Measurements from ENCODE around the gene OR1F1.
"Not testable (repeated sequence)": the region's sequence is repeated elsewhere in the genome, so short reads cannot be mapped to it uniquely, and the experiment has no call there.

The OR1F1 gene

DNA sequence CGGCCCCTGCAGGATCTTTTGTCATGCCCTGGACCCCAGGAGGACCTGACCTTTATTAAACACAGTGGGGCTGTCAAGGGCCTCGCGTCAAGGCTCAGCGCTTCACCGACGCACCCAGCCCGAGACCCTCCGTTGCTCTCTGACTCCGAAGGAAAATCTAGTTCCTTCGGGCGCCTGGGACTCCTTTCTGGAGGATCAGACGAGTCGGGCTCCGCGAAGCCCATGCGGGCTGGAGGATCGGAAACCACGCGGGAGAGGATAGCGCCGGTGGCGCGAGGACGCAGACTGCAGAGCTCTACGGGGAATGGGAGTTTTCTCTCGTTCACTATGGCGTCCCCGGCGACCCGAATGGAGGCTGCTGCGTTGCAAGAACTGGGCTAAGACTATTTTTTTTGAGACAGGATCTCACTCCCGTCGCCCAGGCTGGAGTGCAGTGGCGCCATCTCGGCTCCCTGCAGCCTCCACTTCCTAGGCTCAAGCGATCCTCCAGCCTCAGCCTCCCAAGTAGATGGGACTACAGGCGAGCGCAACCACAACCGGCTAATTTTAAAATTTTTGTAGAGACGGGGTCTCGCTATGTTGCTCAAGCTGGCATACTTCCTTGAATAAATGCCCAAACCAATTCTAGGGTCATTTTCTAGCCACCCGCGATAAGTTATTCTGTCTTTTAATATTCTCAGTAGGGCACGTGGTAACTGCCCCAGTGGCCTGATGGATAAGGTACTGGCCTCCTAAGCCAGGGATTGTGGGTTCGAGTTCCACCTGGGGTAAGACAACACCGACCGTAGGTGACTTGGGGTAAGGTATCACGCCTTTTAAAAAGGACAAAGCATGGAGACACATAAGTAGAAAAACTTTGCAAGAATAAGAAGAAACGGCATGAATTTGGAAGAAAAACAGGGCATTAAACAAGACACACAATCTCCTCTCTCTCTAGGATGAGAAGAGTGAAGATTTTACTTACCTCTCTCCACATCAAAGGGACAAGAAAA lies 5.5 kb downstream of the OR1F1 start:
- no peak overlapping the region for H3K4me3 ChIP-seq (ENCODE audit: low read depth, low read length)
- DNase-seq (ENCODE audit: low read depth): no peak
- TF ChIP-seq, protein P1, sequence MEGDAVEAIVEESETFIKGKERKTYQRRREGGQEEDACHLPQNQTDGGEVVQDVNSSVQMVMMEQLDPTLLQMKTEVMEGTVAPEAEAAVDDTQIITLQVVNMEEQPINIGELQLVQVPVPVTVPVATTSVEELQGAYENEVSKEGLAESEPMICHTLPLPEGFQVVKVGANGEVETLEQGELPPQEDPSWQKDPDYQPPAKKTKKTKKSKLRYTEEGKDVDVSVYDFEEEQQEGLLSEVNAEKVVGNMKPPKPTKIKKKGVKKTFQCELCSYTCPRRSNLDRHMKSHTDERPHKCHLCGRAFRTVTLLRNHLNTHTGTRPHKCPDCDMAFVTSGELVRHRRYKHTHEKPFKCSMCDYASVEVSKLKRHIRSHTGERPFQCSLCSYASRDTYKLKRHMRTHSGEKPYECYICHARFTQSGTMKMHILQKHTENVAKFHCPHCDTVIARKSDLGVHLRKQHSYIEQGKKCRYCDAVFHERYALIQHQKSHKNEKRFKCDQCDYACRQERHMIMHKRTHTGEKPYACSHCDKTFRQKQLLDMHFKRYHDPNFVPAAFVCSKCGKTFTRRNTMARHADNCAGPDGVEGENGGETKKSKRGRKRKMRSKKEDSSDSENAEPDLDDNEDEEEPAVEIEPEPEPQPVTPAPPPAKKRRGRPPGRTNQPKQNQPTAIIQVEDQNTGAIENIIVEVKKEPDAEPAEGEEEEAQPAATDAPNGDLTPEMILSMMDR (IDR thresholded peaks at IDR 0.05; ENCODE audit: low read depth, low read length, missing control alignments): no peak

DNA sequence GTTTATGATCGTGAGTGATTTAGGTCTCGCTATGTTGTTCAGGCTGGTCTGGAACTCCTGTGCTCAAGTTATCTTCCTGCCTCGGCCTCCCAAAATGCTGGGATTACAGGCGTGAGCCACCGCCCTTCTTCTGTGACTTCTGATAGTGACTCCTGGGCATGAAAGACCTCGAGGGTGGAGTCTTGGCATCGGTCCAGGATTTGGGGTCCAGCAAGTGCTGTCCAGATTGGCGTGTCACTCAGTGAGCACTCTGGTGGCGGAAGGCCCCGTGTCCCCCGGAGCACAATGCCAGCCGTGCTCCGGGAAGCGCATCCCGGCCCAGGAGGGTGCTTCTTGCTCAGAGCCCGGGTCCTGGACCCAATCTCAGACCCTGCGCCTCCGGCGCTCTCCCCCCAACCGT lies 6.8 kb downstream of the OR1F1 start:
- TF ChIP-seq, protein P1 (IDR thresholded peaks at IDR 0.05; ENCODE audit: low read depth, low read length, missing control alignments): no peak
- H3K4me3 ChIP-seq (ENCODE audit: low read depth, low read length): no peak overlapping the region
- no peak for DNase-seq (ENCODE audit: low read depth)

DNA sequence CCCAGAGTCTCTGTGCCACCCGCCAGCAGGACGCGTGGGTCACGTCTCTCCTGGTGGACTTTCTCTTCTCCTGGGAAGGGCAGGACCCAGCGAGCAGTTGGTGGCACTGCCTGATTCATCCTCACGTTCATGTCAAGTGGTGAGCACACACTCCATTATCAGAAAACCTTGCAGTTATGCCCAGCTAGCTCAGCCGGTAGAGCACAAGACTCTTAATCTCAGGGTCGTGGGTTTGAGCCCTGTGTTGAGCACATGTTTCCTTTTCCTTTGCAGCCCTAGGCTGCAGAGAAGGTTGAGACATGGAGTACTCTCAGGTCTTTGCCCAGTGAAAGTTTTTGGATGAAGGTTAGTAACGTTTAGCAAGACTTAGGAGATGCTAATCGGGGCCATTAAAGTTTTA lies 8.0 kb downstream of the OR1F1 start:
- H3K4me3 ChIP-seq (ENCODE audit: low read depth, low read length): no peak overlapping the region
- TF ChIP-seq, protein P1 (IDR thresholded peaks at IDR 0.05; ENCODE audit: low read depth, low read length, missing control alignments): no peak
- DNase-seq (ENCODE audit: low read depth): no peak

DNA sequence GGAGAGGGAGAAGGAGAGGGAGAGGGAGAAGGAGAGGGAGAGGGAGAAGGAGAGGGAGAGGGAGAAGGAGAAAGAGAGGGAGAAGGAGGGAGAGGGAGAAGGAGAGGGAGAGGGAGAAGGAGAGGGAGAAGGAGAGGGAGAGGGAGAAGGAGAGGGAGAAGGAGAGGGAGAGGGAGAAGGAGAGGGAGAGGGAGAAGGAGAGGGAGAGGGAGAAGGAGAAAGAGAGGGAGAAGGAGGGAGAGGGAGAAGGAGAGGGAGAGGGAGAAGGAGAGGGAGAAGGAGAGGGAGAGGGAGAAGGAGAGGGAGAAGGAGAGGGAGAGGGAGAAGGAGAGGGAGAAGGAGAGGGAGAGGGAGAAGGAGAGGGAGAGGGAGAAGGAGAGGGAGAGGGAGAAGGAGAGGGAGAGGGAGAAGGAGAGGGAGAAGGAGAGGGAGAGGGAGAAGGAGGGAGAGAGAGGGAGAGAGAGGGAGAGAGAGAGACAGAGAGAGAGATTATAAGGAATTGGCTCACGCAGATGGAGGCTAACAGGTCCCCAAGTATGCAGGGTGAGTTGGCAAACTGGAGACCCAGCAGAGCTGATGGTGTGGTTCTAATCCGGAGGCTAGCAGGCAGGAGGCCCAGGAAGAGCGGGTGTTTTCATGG lies 9.8 kb downstream of the OR1F1 start:
- H3K4me3 ChIP-seq (ENCODE audit: low read depth, low read length); DNase-seq (ENCODE audit: low read depth): not testable (repeated sequence)

DNA sequence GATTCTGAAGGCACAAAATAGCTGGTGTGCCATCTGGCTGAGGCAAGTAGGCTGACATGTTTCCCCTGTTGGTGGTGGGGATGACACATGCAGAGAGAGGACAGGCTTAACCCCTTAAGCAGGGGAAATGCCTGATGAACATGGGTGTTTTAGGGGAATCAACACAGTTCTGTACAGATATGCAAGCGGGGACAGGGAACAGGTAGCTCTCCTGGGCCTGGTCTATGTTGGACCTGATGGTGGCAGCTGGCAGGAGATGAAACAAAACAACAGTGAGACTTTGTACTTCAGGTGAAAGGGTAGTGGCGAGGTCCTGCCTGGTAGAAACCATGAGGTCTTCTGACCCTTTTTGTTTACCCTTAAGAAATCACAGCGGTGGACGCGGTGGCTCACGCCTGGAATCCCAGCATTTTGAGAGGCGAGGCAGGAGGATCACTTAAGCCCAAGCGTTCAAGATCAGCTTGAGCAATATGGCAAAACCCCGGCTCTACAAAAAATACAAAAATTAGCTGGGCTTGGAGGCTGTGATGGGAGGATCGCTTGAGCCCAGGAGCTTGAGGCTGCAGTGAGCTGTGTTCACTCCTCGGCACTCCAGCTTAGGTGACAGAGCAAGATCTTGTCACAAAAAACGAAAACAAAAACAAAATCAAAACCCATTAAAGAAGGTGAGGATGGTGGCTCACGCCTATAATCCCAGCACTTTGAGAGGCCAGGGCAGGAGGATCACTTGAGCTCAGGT lies 10.5 kb downstream of the OR1F1 start:
- no peak for DNase-seq (ENCODE audit: low read depth)
- no peak overlapping the region for H3K4me3 ChIP-seq (ENCODE audit: low read depth, low read length)
- TF ChIP-seq, protein P1 (IDR thresholded peaks at IDR 0.05; ENCODE audit: low read depth, low read length, missing control alignments): no peak

DNA sequence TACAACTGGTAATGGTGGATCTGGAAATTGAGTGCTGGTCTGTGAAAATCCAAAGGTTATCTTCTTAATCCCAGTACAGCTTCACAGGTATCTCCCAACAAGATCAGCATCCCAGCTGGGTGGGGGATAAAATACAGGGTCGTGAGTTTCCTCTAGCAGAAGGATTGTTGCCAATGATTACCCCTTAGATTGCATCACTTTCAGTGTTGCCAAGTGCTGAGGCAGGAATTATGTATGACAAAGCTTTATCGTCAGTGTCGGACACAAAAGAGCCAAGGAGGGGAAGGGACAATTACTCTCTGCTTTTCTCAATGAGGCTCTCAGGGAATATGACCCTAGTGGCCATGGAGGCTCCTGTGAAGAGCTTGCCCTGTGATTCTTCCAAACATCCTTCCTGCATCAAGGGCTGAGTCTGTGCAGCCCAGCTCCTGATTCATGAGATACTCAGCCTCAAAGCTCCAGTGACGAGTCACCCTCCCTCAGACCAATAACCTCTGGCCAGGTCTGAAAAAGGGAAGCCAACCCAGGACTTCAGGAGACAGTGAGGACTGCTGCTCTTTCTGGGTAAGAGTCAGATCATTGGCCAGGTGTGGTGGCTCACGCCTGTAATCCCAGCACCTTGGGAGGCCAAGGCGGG lies 15.0 kb downstream of the OR1F1 start:
- DNase-seq (ENCODE audit: low read depth): no peak
- TF ChIP-seq, protein P1 (IDR thresholded peaks at IDR 0.05; ENCODE audit: low read depth, low read length, missing control alignments): no peak

DNA sequence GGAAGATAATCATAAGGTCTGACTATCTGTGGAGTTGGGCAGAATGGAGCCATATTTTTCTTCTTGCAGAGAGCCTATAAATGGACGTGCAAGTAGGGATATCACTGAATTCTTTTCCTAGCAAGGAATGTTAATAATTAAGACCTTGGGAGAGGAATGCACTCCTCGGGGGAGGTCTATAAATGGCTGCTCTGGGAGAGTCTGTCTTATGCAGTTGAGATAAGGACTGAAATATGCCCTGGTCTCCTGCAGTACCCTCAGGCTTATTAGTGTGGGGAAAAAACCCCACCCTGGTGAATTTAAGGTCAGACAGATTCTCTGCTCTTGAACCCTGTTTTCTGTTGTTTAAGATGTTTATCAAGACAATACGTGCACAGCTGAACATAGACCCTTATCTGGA lies 17.9 kb downstream of the OR1F1 start:
- not testable (repeated sequence) for DNase-seq (ENCODE audit: low read depth); H3K4me3 ChIP-seq (ENCODE audit: low read depth, low read length)

More for the DNA sequence above, 15.0 kb downstream of the OR1F1 start:
- H3K4me3 ChIP-seq (ENCODE audit: low read depth, low read length): no peak overlapping the region

Data from GM12864 (cell line).